ENCODE results near the gene DDX27. TPM values are rescaled to one million over a fixed set of nuclear protein-coding genes. Genes with fewer than 3 reads are reported as not detected.

The DDX27 gene
- total and polyA plus RNA-seq, 2 donors, result 17.9 to 36.1 TPM

- no peaks in the 10 kb centered on the region for H3K36me3 ChIP-seq (ENCODE audit: insufficient read depth)
- 59% methylated on average over 7 of the region's 7 CpGs for WGBS
- no peak for DNase-seq (ENCODE audit: extremely low spot score)
- no peaks in the 10 kb centered on the region for H3K4me1 ChIP-seq (ENCODE audit: insufficient read depth)
- H3K27ac ChIP-seq (ENCODE audit: low read depth), result no peak overlapping the region
- H3K4me3 ChIP-seq (ENCODE audit: low read depth, low read length), result no peak overlapping the region
Observed at GRCh38 chr20:49270177-49270576, 51.0 kb downstream of the DDX27 start.

- no peaks in the 10 kb centered on the region for H3K4me1 ChIP-seq (ENCODE audit: insufficient read depth)
- no peak for DNase-seq (ENCODE audit: extremely low spot score)
- no peaks in the 10 kb centered on the region for H3K36me3 ChIP-seq (ENCODE audit: insufficient read depth)
- 96% methylated on average over 5 of the region's 5 CpGs for WGBS
- no peak overlapping the region for H3K27ac ChIP-seq (ENCODE audit: low read depth)
- no peak overlapping the region for H3K4me3 ChIP-seq (ENCODE audit: low read depth, low read length)
Observed at GRCh38 chr20:49270736-49271135, 51.5 kb downstream of the DDX27 start.

GRCh38 chr20:49272654-49273053, 53.4 kb downstream of the DDX27 start:
- DNase-seq (ENCODE audit: extremely low spot score), result no peak
- H3K36me3 ChIP-seq (ENCODE audit: insufficient read depth), result no peaks in the 10 kb centered on the region
- 78% methylated on average over 1 of the region's 1 CpG for WGBS
- H3K4me1 ChIP-seq (ENCODE audit: insufficient read depth), result no peaks in the 10 kb centered on the region
- no peak overlapping the region for H3K27ac ChIP-seq (ENCODE audit: low read depth)
- no peak overlapping the region for H3K4me3 ChIP-seq (ENCODE audit: low read depth, low read length)

GRCh38 chr20:49273696-49274277, 54.6 kb downstream of the DDX27 start:
- Histone ChIP-seq H3K4me1 (ENCODE audit: insufficient read depth) (no peaks in the 10 kb centered on the region), H3K27ac (ENCODE audit: low read depth) (no peak overlapping the region), H3K36me3 (ENCODE audit: insufficient read depth) (no peaks in the 10 kb centered on the region), H3K4me3 (ENCODE audit: low read depth, low read length) (no peak overlapping the region)
- no peak for DNase-seq (ENCODE audit: extremely low spot score)
- 93% methylated on average over 8 of the region's 8 CpGs for WGBS

GRCh38 chr20:49275216-49275615, 56.0 kb downstream of the DDX27 start:
- 79% methylated on average over 4 of the region's 4 CpGs for WGBS
- H3K36me3 ChIP-seq (ENCODE audit: insufficient read depth), result no peaks in the 10 kb centered on the region
- no peak overlapping the region for H3K4me3 ChIP-seq (ENCODE audit: low read depth, low read length)
- DNase-seq (ENCODE audit: extremely low spot score), result no peak
- H3K27ac ChIP-seq (ENCODE audit: low read depth), result no peak overlapping the region
- H3K4me1 ChIP-seq (ENCODE audit: insufficient read depth), result no peaks in the 10 kb centered on the region

GRCh38 chr20:49275636-49276035, 56.4 kb downstream of the DDX27 start:
- no peak overlapping the region for H3K4me3 ChIP-seq (ENCODE audit: low read depth, low read length)
- H3K36me3 ChIP-seq (ENCODE audit: insufficient read depth), result no peaks in the 10 kb centered on the region
- no peak overlapping the region for H3K27ac ChIP-seq (ENCODE audit: low read depth)
- no peak for DNase-seq (ENCODE audit: extremely low spot score)
- H3K4me1 ChIP-seq (ENCODE audit: insufficient read depth), result no peaks in the 10 kb centered on the region
- 58% methylated on average over 2 of the region's 2 CpGs for WGBS

GRCh38 chr20:49276161-49276960, 57.1 kb downstream of the DDX27 start:
- H3K4me1 ChIP-seq (ENCODE audit: insufficient read depth), result peaks cover 2% of the 10 kb centered on the region
- DNase-seq (ENCODE audit: extremely low spot score), result no peak
- H3K36me3 ChIP-seq (ENCODE audit: insufficient read depth), result peaks cover 4% of the 10 kb centered on the region
- H3K4me3 ChIP-seq (ENCODE audit: low read depth, low read length), result peak overlapping the region; percentile 97
- no peak overlapping the region for H3K27ac ChIP-seq (ENCODE audit: low read depth)
- 16% methylated on average over 3 of the region's 3 CpGs for WGBS

- Histone ChIP-seq H3K36me3 (ENCODE audit: insufficient read depth) (peaks cover 11% of the 10 kb centered on the region), H3K4me1 (ENCODE audit: insufficient read depth) (peaks cover 4% of the 10 kb centered on the region), H3K27ac (ENCODE audit: low read depth) (peak overlapping the region; percentile 91), H3K4me3 (ENCODE audit: low read depth, low read length) (peak overlapping the region; percentile 97)
- 2% methylated on average over 31 of the region's 31 CpGs for WGBS
- no peak for DNase-seq (ENCODE audit: extremely low spot score)
Observed at GRCh38 chr20:49276961-49277785, 58.0 kb downstream of the DDX27 start.

GRCh38 chr20:49277786-49278035, 58.5 kb downstream of the DDX27 start:
- Histone ChIP-seq H3K36me3 (ENCODE audit: insufficient read depth) (peaks cover 16% of the 10 kb centered on the region), H3K27ac (ENCODE audit: low read depth) (peak overlapping the region; percentile 91), H3K4me1 (ENCODE audit: insufficient read depth) (peaks cover 4% of the 10 kb centered on the region), H3K4me3 (ENCODE audit: low read depth, low read length) (peak overlapping the region; percentile 97)
- WGBS, result under 1% methylated on average over 22 of the region's 22 CpGs
- no peak for DNase-seq (ENCODE audit: extremely low spot score)

- Histone ChIP-seq H3K27ac (ENCODE audit: low read depth) (peak within 1 kb of the TSS; percentile 91), H3K36me3 (ENCODE audit: insufficient read depth) (peaks cover 16% of the 10 kb centered on the region), H3K4me1 (ENCODE audit: insufficient read depth) (peaks cover 4% of the 10 kb centered on the region), H3K4me3 (ENCODE audit: low read depth, low read length) (peak within 1 kb of the TSS; percentile 97)
- peak; percentile 97 for DNase-seq (ENCODE audit: extremely low spot score)
- WGBS, result under 1% methylated on average over 80 of the region's 80 CpGs
Observed at GRCh38 chr20:49278036-49278817, 59.0 kb downstream of the DDX27 start, which contains the start of gene ZNFX1. Gene ZNFX1, minus strand, starts transcription at chr20:49278057. Its CDS starts 2,218 bp downstream, at chr20:49275839.

- Histone ChIP-seq H3K4me3 (ENCODE audit: low read depth, low read length) (peak overlapping the region; percentile 63), H3K4me1 (ENCODE audit: insufficient read depth) (peaks cover 4% of the 10 kb centered on the region), H3K27ac (ENCODE audit: low read depth) (peak overlapping the region; percentile 43), H3K36me3 (ENCODE audit: insufficient read depth) (peaks cover 17% of the 10 kb centered on the region)
- 14% methylated on average over 33 of the region's 33 CpGs for WGBS
- DNase-seq (ENCODE audit: extremely low spot score), result no peak
Observed at GRCh38 chr20:49278818-49279676, 59.8 kb downstream of the DDX27 start.

GRCh38 chr20:49279677-49280462, 60.7 kb downstream of the DDX27 start:
- Histone ChIP-seq H3K27ac (ENCODE audit: low read depth) (no peak overlapping the region), H3K36me3 (ENCODE audit: insufficient read depth) (peaks cover 19% of the 10 kb centered on the region), H3K4me1 (ENCODE audit: insufficient read depth) (peaks cover 4% of the 10 kb centered on the region), H3K4me3 (ENCODE audit: low read depth, low read length) (peak overlapping the region; percentile 63)
- 59% methylated on average over 7 of the region's 7 CpGs for WGBS
- DNase-seq (ENCODE audit: extremely low spot score), result no peak

Data from urinary bladder (tissue), 4 donors.